Upper lobe of left lung (tissue), 4 donors: ENCODE data around the gene USP15.

Experiments used
- EP300 ChIP-seq, 4 donors: sonication (generic); formaldehyde crosslinking; IDR thresholded peaks; one replicate each; pipeline ENCODE4 v1.5.1; 2017; ENCODE audit warnings: antibody characterized with exemption in 4 of 4, control low read depth in 2 of 4
- POLR2A ChIP-seq, 4 donors: fragments of 450-650 bp; IDR thresholded peaks; one replicate each; pipeline ENCODE4 v1.5.1; 2016 to 2017; ENCODE audit warnings: antibody characterized with exemption in 4 of 4, mild to moderate bottlenecking in 2 of 4
- POLR2AphosphoS5 ChIP-seq, 2 donors: sonication (generic); formaldehyde crosslinking; IDR thresholded peaks; one replicate each; pipeline ENCODE4 v1.5.1; 2017; ENCODE audit warnings: antibody characterized with exemption in 2 of 2
- TF ChIP-seq, protein P1 (sequence below), 6 experiments: fragments of 450-650 bp in 4 of 6; fragments of 200-600 bp in 2 of 6; sonication (generic) in 2 of 6; IDR thresholded peaks; one replicate each; pipeline ENCODE4 v1.5.1; 2016 to 2019; ENCODE audit warnings: antibody characterized with exemption in 6 of 6

DNA sequence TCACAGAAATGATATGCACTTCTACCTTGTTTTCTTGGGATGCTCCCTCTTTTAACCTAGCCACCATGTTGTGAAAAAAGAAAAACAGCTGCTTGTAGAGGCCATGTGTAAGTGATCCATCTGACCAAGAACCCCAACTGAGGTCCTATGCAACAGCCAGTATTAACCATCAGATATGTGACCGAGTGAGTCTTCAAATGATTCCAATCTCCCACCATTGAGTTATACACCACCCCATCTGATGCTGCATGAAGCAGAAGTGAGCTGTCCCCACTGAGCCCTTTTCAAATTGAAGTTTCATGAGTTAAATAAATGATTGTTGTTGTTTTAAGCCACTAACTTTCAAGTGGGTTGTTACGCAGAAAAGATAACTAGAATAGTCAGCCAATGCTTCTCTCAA is 20.6 kb upstream of the USP15 start:
- TF ChIP-seq, protein P1, sequence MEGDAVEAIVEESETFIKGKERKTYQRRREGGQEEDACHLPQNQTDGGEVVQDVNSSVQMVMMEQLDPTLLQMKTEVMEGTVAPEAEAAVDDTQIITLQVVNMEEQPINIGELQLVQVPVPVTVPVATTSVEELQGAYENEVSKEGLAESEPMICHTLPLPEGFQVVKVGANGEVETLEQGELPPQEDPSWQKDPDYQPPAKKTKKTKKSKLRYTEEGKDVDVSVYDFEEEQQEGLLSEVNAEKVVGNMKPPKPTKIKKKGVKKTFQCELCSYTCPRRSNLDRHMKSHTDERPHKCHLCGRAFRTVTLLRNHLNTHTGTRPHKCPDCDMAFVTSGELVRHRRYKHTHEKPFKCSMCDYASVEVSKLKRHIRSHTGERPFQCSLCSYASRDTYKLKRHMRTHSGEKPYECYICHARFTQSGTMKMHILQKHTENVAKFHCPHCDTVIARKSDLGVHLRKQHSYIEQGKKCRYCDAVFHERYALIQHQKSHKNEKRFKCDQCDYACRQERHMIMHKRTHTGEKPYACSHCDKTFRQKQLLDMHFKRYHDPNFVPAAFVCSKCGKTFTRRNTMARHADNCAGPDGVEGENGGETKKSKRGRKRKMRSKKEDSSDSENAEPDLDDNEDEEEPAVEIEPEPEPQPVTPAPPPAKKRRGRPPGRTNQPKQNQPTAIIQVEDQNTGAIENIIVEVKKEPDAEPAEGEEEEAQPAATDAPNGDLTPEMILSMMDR (IDR thresholded peaks at IDR 0.05), result no peak
- TF ChIP-seq POLR2A (IDR thresholded peaks at IDR 0.05) (no peak), EP300 (IDR thresholded peaks at IDR 0.05) (no peak), POLR2AphosphoS5 (IDR thresholded peaks at IDR 0.05) (no peak)
